ENCODE results near the gene FGF7. TPM values are rescaled to one million over a fixed set of nuclear protein-coding genes. Genes with fewer than 3 reads are reported as not detected.

FGF7 gene
- total and polyA plus RNA-seq, 4 donors = 0.13 to 0.62 (median 0.33) TPM; not detected in 1

- Histone ChIP-seq H3K9me3 (ENCODE audit: control insufficient read depth in 4 of 4, low read length in 3 of 4) (no peaks in the 10 kb centered on the region), H3K4me3 (ENCODE audit: low read depth in 1 of 3, low read length in 3 of 3) (no peak overlapping the region), H3K27me3 (ENCODE audit: control insufficient read depth in 4 of 4, insufficient read depth in 4 of 4, low read length in 3 of 4) (no peaks in the 10 kb centered on the region), H3K4me1 (ENCODE audit: control insufficient read depth in 4 of 4, insufficient read depth in 4 of 4, low read length in 3 of 4) (peaks cover 0 to 1% (median 0%) of the 10 kb centered on the region in 4 donors), H3K9ac (ENCODE audit: low read depth in 1 of 2, low read length in 2 of 2) (no peak overlapping the region), H3K36me3 (ENCODE audit: control insufficient read depth in 4 of 4, insufficient read depth in 3 of 4, low read depth in 1 of 4, low read length in 3 of 4) (no peaks in the 10 kb centered on the region), H3K27ac (ENCODE audit: low read depth in 1 of 2, low read length in 2 of 2) (no peak overlapping the region)
- no peak for DNase-seq (ENCODE audit: low spot score)
- TF ChIP-seq NR2F2 (IDR thresholded peaks at IDR 0.05) (no peak), ZBTB33 (IDR thresholded peaks at IDR 0.05) (no peak), JUND (IDR thresholded peaks at IDR 0.05) (no peak), HNF4A (conservative IDR thresholded peaks at IDR 0.05) (no peak), YY1 (IDR thresholded peaks at IDR 0.05) (no peak), ATF3 (IDR thresholded peaks at IDR 0.05) (no peak)
These were observed 12.4 kb upstream of the FGF7 start for GRCh38 chr15:49410641-49411040.

- TF ChIP-seq ATF3 (IDR thresholded peaks at IDR 0.05) (no peak), SP1 (IDR thresholded peaks at IDR 0.05) (no peak), EGR1 (IDR thresholded peaks at IDR 0.05; ENCODE audit: low read depth in 2 of 2) (no peak), YY1 (IDR thresholded peaks at IDR 0.05) (no peak), HNF4A (conservative IDR thresholded peaks at IDR 0.05) (no peak), ZBTB33 (IDR thresholded peaks at IDR 0.05) (no peak), FOXA2 (IDR thresholded peaks at IDR 0.05) (no peak), HNF4G (IDR thresholded peaks at IDR 0.05) (no peak), JUND (IDR thresholded peaks at IDR 0.05) (no peak), NR2F2 (IDR thresholded peaks at IDR 0.05) (no peak)
- Histone ChIP-seq H3K4me1 (ENCODE audit: control insufficient read depth in 4 of 4, insufficient read depth in 4 of 4, low read length in 3 of 4) (peaks cover 0 to 1% (median 0%) of the 10 kb centered on the region in 4 donors), H3K9me3 (ENCODE audit: control insufficient read depth in 4 of 4, low read length in 3 of 4) (no peaks in the 10 kb centered on the region), H3K27ac (ENCODE audit: low read depth in 1 of 2, low read length in 2 of 2) (no peak overlapping the region), H3K9ac (ENCODE audit: low read depth in 1 of 2, low read length in 2 of 2) (no peak overlapping the region), H3K36me3 (ENCODE audit: control insufficient read depth in 4 of 4, insufficient read depth in 3 of 4, low read depth in 1 of 4, low read length in 3 of 4) (no peaks in the 10 kb centered on the region), H3K4me3 (ENCODE audit: low read depth in 1 of 3, low read length in 3 of 3) (no peak overlapping the region), H3K27me3 (ENCODE audit: control insufficient read depth in 4 of 4, insufficient read depth in 4 of 4, low read length in 3 of 4) (no peaks in the 10 kb centered on the region)
- DNase-seq (ENCODE audit: low spot score) = no peak
These were observed 10.2 kb upstream of the FGF7 start for GRCh38 chr15:49412797-49413196.

- no peak for DNase-seq (ENCODE audit: low spot score)
- Histone ChIP-seq H3K9me3 (ENCODE audit: control insufficient read depth in 4 of 4, low read length in 3 of 4) (no peaks in the 10 kb centered on the region), H3K4me1 (ENCODE audit: control insufficient read depth in 4 of 4, insufficient read depth in 4 of 4, low read length in 3 of 4) (peaks cover 0 to 1% (median 0%) of the 10 kb centered on the region in 4 donors), H3K27ac (ENCODE audit: low read depth in 1 of 2, low read length in 2 of 2) (no peak overlapping the region), H3K36me3 (ENCODE audit: control insufficient read depth in 4 of 4, insufficient read depth in 3 of 4, low read depth in 1 of 4, low read length in 3 of 4) (no peaks in the 10 kb centered on the region), H3K27me3 (ENCODE audit: control insufficient read depth in 4 of 4, insufficient read depth in 4 of 4, low read length in 3 of 4) (no peaks in the 10 kb centered on the region), H3K9ac (ENCODE audit: low read depth in 1 of 2, low read length in 2 of 2) (no peak overlapping the region), H3K4me3 (ENCODE audit: low read depth in 1 of 3, low read length in 3 of 3) (no peak overlapping the region)
- TF ChIP-seq HNF4A (conservative IDR thresholded peaks at IDR 0.05) (no peak), HNF4G (IDR thresholded peaks at IDR 0.05) (no peak), MAX (IDR thresholded peaks at IDR 0.05) (no peak), FOXA1 (IDR thresholded peaks at IDR 0.05) (no peak), FOXA2 (IDR thresholded peaks at IDR 0.05) (no peak), NR2F2 (IDR thresholded peaks at IDR 0.05) (no peak), GABPA (IDR thresholded peaks at IDR 0.05 in 1 of 2, conservative IDR thresholded peaks at IDR 0.05 in 1 of 2) (no peak), JUND (IDR thresholded peaks at IDR 0.05) (no peak), CTCF (IDR thresholded peaks at IDR 0.05; ENCODE audit: low read depth, low read length, missing input control) (no peak), REST (IDR thresholded peaks at IDR 0.05) (no peak), ATF3 (IDR thresholded peaks at IDR 0.05) (no peak), RAD21 (IDR thresholded peaks at IDR 0.05) (no peak), EGR1 (IDR thresholded peaks at IDR 0.05; ENCODE audit: low read depth in 2 of 2) (no peak), TAF1 (conservative IDR thresholded peaks at IDR 0.05) (no peak), YY1 (IDR thresholded peaks at IDR 0.05) (no peak)
These were observed 7.9 kb upstream of the FGF7 start for GRCh38 chr15:49415149-49415548.
